AG04449 (cell line): ENCODE results near the gene EBF4.
A peak's percentile ranks its signal among the peaks of the same experiment; 100 is the strongest.

ENCODE experiments used
- CTCF ChIA-PET: fragments of 350-600 bp; formaldehyde crosslinking; extraction: SDS; loops from one replicate; lab custom pipeline; 2021; ENCODE audit warnings: antibody characterized with exemption; lab: Yijun Ruan, JAX
- POLR2A ChIA-PET: fragments of 400-600, 350-600 bp; formaldehyde crosslinking; extraction: SDS; loops from one replicate; lab custom pipeline; 2020; ENCODE audit warnings: antibody characterized with exemption, inconsistent platforms; lab: Yijun Ruan, JAX
- DNase-seq: peaks from one replicate; pipeline ENCODE4 v3.0.0-alpha.2; 2010; ENCODE audit warnings: low read depth, low spot score
- H3K4me3 ChIP-seq: 2 replicates; pipeline ENCODE4 v1.5.1; 2011; ENCODE audit warnings: low read depth, mild to moderate bottlenecking, control low read depth, low read length
- CTCF ChIP-seq: IDR thresholded peaks from one replicate; pipeline ENCODE4 v1.5.1; 2011; ENCODE audit warnings: mild to moderate bottlenecking, moderate library complexity, low read length, control low read depth, inconsistent platforms; ENCODE audit not compliant: insufficient read depth; ENCODE audit errors: missing control alignments

The EBF4 gene

DNA sequence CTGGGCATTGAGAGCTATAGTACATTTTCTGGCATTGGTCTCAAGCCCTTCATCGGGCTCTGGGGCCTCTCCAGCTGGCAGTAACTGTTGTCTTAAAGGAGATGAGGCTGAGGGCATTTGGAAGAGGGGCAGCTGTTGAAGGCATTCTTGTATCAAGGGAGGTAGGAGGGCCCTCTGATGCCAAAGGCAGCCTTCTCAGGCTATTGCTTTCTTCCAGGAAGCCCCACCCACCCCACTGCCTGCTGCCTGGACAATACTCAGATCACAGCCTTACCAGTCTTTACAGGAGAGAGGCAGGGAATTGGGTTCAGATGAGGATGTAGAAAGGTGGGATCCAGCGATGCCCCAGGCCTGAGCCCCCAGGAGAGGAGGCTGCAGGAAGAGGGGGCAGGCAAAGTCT is 61.8 kb downstream of the EBF4 start:
- CTCF ChIA-PET: interaction anchor here (1.3 to 13.6 kb wide), 12 partner anchors 9 to 246 kb away, joined by 3 to 337 read pairs (median 16); partner anchors contain the start of gene EBF4
- DNase-seq: no peak
- no peak overlapping the region for H3K4me3 ChIP-seq
- POLR2A ChIA-PET: no interaction called here
- TF ChIP-seq CTCF: no peak

GRCh38 chr20:2755451-2756055 is 63.0 kb downstream of the EBF4 start:
- ChIA-PET CTCF (interaction anchor here (0.8 to 13.6 kb wide), 21 partner anchors 8 to 256 kb away, joined by 3 to 337 read pairs (median 4); partner anchors contain the start of gene PTPRA), POLR2A (no interaction called here)
- H3K4me3 ChIP-seq: no peak overlapping the region
- DNase-seq: no peak
- no peak for TF ChIP-seq CTCF

- CTCF ChIA-PET: interaction anchor here (0.8 to 13.6 kb wide), 19 partner anchors 7 to 256 kb away, joined by 3 to 337 read pairs (median 6); partner anchors contain the start of gene PTPRA
- peak; percentile 89 for TF ChIP-seq CTCF
- H3K4me3 ChIP-seq: no peak overlapping the region
- no peak for DNase-seq
- POLR2A ChIA-PET: no interaction called here
Observed at GRCh38 chr20:2756056-2756611, 63.6 kb downstream of the EBF4 start.

DNA sequence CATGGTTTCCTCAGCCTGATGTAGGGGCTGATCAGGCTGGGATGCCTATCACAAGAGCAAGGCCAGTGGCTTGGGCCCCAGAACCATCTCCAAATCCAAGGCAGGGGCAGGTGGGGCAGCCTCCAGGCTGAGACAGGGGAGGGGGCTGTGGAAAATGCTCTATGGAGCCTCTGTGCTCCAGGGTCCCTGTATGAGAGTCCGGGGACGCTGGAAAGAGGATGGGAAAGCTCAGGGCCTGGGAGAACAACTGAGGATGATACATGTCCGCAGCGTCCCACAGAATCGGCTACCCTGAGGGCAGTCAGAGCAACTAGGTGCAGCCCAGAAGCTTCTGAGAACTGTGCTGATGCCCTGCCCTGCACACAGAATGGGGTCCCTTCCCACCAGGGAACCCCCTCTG is 64.4 kb downstream of the EBF4 start:
- TF ChIP-seq CTCF: no peak
- CTCF ChIA-PET: interaction anchor here (0.6 to 13.6 kb wide), 6 partner anchors 13 to 244 kb away, joined by 3 to 337 read pairs (median 5); partner anchors contain the start of gene PTPRA
- H3K4me3 ChIP-seq: no peak overlapping the region
- POLR2A ChIA-PET: no interaction called here
- DNase-seq: no peak

- CTCF ChIA-PET: interaction anchor here (0.9 to 13.6 kb wide), 5 partner anchors 15 to 243 kb away, joined by 3 to 337 read pairs (median 3); no protein-coding TSS in a partner anchor
- POLR2A ChIA-PET: no interaction called here
- no peak overlapping the region for H3K4me3 ChIP-seq
- DNase-seq: no peak
- no peak for TF ChIP-seq CTCF
Observed at GRCh38 chr20:2757969-2758368, 65.4 kb downstream of the EBF4 start.

DNA sequence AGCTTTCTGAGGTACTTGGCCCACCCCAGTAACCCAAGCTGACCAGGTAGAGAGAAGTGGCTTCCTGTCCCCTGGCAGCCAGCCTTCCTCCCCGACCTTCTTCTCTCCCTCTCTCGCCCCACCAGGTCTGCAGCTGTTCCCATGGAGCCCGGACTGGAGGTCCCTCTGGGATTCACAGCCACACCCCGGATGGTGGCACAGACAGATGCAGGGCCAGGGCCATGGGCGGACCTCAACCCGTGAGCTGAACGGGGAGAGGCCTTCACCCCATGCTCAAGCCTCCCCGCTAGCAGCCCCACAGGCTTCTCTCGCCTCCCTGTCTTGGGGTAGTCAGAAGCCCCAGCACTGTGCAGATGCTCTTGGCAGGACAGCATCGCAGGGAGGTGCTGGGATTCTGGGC is 66.6 kb downstream of the EBF4 start:
- TF ChIP-seq CTCF: no peak
- no peak for DNase-seq
- ChIA-PET CTCF (interaction anchor here (1.0 to 13.6 kb wide), 3 partner anchors 21 to 130 kb away, joined by 3 to 337 read pairs (median 3); no protein-coding TSS in a partner anchor), POLR2A (no interaction called here)
- no peak overlapping the region for H3K4me3 ChIP-seq
